ENCODE measurements around the gene GTF2H2.
"Not testable (repeated sequence)": the region's sequence is repeated elsewhere in the genome, so short reads cannot be mapped to it uniquely, and the experiment has no call there.

The GTF2H2 gene

GRCh38 chr5:71067262-71067928 lies at the start of gene GTF2H2:
GTF2H2 (minus strand) TSS chr5:71067676; CDS start chr5:71062763, 4,913 bp downstream.
- DNase-seq (ENCODE audit: low read depth): not testable (repeated sequence)

- not testable (repeated sequence) for DNase-seq (ENCODE audit: low read depth)
Measured at GRCh38 chr5:71109730-71110275, 42.3 kb upstream of the GTF2H2 start.

GRCh38 chr5:71099996-71100395 lies 32.5 kb upstream of the GTF2H2 start:
- DNase-seq (ENCODE audit: low read depth): not testable (repeated sequence)

GRCh38 chr5:71097930-71098203 lies 30.4 kb upstream of the GTF2H2 start:
- DNase-seq (ENCODE audit: low read depth): not testable (repeated sequence)

GRCh38 chr5:71097173-71097929 lies 29.9 kb upstream of the GTF2H2 start:
- DNase-seq (ENCODE audit: low read depth): not testable (repeated sequence)

- not testable (repeated sequence) for DNase-seq (ENCODE audit: low read depth)
Measured at GRCh38 chr5:71089773-71090172, 22.3 kb upstream of the GTF2H2 start.

- not testable (repeated sequence) for DNase-seq (ENCODE audit: low read depth)
Measured at GRCh38 chr5:71088754-71089153, 21.3 kb upstream of the GTF2H2 start.

GRCh38 chr5:71086145-71086544 lies 18.7 kb upstream of the GTF2H2 start:
- DNase-seq (ENCODE audit: low read depth): not testable (repeated sequence)

GRCh38 chr5:71084280-71085063 lies 17.0 kb upstream of the GTF2H2 start:
- not testable (repeated sequence) for DNase-seq (ENCODE audit: low read depth)

GRCh38 chr5:71082898-71083297 lies 15.4 kb upstream of the GTF2H2 start:
- not testable (repeated sequence) for DNase-seq (ENCODE audit: low read depth)

GRCh38 chr5:71082340-71082739 lies 14.9 kb upstream of the GTF2H2 start:
- DNase-seq (ENCODE audit: low read depth): not testable (repeated sequence)

- not testable (repeated sequence) for DNase-seq (ENCODE audit: low read depth)
Measured at GRCh38 chr5:71061322-71061721, 6.2 kb downstream of the GTF2H2 start.

GRCh38 chr5:71059426-71059825 lies 8.1 kb downstream of the GTF2H2 start:
- not testable (repeated sequence) for DNase-seq (ENCODE audit: low read depth)

- not testable (repeated sequence) for DNase-seq (ENCODE audit: low read depth)
Measured at GRCh38 chr5:71044808-71045207, 22.7 kb downstream of the GTF2H2 start.

GRCh38 chr5:71044128-71044527 lies 23.3 kb downstream of the GTF2H2 start:
- DNase-seq (ENCODE audit: low read depth): not testable (repeated sequence)

GRCh38 chr5:71031046-71031776 lies 36.3 kb downstream of the GTF2H2 start:
- not testable (repeated sequence) for DNase-seq (ENCODE audit: low read depth)

- not testable (repeated sequence) for DNase-seq (ENCODE audit: low read depth)
Measured at GRCh38 chr5:71025289-71025953, 42.1 kb downstream of the GTF2H2 start, which contains the start of gene NAIP. NAIP (minus strand) TSS chr5:71025339; CDS start chr5:71012915, 12,424 bp downstream.

- DNase-seq (ENCODE audit: low read depth): not testable (repeated sequence)
Measured at GRCh38 chr5:71020643-71021042, 46.8 kb downstream of the GTF2H2 start.

GRCh38 chr5:71018376-71019005 lies 49.0 kb downstream of the GTF2H2 start:
- not testable (repeated sequence) for DNase-seq (ENCODE audit: low read depth)

- no peak for DNase-seq (ENCODE audit: low read depth)
Measured at GRCh38 chr5:71014176-71014575, 53.3 kb downstream of the GTF2H2 start.
